HL-60 (cell line): ENCODE data around the gene ADD1.
"Not testable (repeated sequence)": the region's sequence is repeated elsewhere in the genome, so short reads cannot be mapped to it uniquely, and the experiment has no call there.

Experiments used
- DNase-seq, 2 experiments: peaks; one replicate each; pipeline ENCODE4 v3.0.0-alpha.2; 2010 to 2020; ENCODE audit warnings: low read depth in 1 of 2, low spot score in 1 of 2
- H3K27ac ChIP-seq: fragments of 250-450 bp; sonication (Bioruptor Pico); replicated peaks from 2 replicates; pipeline ENCODE4 v1.5.1; 2020; ENCODE audit warnings: mild to moderate bottlenecking, moderate library complexity
- H3K27me3 ChIP-seq: fragments of 250-450 bp; sonication (Bioruptor Pico); 2 replicates; pipeline ENCODE4 v1.5.1; 2021; ENCODE audit warnings: mild to moderate bottlenecking, moderate library complexity; ENCODE audit not compliant: insufficient read depth, poor library complexity, severe bottlenecking
- H3K4me3 ChIP-seq: replicated peaks from 2 replicates; pipeline ENCODE4 v1.5.1; 2011; ENCODE audit warnings: mild to moderate bottlenecking, control low read depth, low read length; ENCODE audit not compliant: insufficient read depth
- GABPA ChIP-seq: IDR thresholded peaks from 2 replicates; pipeline ENCODE4 v1.6.1; 2012; ENCODE audit warnings: low read depth
- POLR2AphosphoS5 ChIP-seq: IDR thresholded peaks from 2 replicates; pipeline ENCODE4 v1.6.1; 2012; ENCODE audit warnings: low read depth
- SPI1 ChIP-seq: IDR thresholded peaks from 2 replicates; pipeline ENCODE4 v1.6.1; 2012; ENCODE audit warnings: low read depth, mild to moderate bottlenecking, borderline replicate concordance
- TF ChIP-seq, protein P1 (sequence below): IDR thresholded peaks from 2 replicates; pipeline ENCODE4 v1.6.1; 2012; ENCODE audit warnings: low read depth; ENCODE audit not compliant: insufficient replicate concordance
- TF ChIP-seq, protein P2 (sequence below): IDR thresholded peaks from one replicate; pipeline ENCODE4 v1.5.1; 2011; ENCODE audit warnings: low read length, control low read depth, inconsistent platforms; ENCODE audit not compliant: insufficient read depth

ADD1 gene

GRCh38 chr4:2953496-2953895 lies 109.9 kb downstream of the ADD1 start:
- no peak for TF ChIP-seq GABPA
- TF ChIP-seq, protein P1, sequence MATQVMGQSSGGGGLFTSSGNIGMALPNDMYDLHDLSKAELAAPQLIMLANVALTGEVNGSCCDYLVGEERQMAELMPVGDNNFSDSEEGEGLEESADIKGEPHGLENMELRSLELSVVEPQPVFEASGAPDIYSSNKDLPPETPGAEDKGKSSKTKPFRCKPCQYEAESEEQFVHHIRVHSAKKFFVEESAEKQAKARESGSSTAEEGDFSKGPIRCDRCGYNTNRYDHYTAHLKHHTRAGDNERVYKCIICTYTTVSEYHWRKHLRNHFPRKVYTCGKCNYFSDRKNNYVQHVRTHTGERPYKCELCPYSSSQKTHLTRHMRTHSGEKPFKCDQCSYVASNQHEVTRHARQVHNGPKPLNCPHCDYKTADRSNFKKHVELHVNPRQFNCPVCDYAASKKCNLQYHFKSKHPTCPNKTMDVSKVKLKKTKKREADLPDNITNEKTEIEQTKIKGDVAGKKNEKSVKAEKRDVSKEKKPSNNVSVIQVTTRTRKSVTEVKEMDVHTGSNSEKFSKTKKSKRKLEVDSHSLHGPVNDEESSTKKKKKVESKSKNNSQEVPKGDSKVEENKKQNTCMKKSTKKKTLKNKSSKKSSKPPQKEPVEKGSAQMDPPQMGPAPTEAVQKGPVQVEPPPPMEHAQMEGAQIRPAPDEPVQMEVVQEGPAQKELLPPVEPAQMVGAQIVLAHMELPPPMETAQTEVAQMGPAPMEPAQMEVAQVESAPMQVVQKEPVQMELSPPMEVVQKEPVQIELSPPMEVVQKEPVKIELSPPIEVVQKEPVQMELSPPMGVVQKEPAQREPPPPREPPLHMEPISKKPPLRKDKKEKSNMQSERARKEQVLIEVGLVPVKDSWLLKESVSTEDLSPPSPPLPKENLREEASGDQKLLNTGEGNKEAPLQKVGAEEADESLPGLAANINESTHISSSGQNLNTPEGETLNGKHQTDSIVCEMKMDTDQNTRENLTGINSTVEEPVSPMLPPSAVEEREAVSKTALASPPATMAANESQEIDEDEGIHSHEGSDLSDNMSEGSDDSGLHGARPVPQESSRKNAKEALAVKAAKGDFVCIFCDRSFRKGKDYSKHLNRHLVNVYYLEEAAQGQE: no peak
- TF ChIP-seq, protein P2, sequence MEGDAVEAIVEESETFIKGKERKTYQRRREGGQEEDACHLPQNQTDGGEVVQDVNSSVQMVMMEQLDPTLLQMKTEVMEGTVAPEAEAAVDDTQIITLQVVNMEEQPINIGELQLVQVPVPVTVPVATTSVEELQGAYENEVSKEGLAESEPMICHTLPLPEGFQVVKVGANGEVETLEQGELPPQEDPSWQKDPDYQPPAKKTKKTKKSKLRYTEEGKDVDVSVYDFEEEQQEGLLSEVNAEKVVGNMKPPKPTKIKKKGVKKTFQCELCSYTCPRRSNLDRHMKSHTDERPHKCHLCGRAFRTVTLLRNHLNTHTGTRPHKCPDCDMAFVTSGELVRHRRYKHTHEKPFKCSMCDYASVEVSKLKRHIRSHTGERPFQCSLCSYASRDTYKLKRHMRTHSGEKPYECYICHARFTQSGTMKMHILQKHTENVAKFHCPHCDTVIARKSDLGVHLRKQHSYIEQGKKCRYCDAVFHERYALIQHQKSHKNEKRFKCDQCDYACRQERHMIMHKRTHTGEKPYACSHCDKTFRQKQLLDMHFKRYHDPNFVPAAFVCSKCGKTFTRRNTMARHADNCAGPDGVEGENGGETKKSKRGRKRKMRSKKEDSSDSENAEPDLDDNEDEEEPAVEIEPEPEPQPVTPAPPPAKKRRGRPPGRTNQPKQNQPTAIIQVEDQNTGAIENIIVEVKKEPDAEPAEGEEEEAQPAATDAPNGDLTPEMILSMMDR: no peak
- TF ChIP-seq POLR2AphosphoS5: no peak
- no peak for TF ChIP-seq SPI1
- DNase-seq: no peak
- Histone ChIP-seq H3K27me3 (no peaks in the 10 kb centered on the region), H3K4me3 (no peak overlapping the region), H3K27ac (no peak overlapping the region)

DNA sequence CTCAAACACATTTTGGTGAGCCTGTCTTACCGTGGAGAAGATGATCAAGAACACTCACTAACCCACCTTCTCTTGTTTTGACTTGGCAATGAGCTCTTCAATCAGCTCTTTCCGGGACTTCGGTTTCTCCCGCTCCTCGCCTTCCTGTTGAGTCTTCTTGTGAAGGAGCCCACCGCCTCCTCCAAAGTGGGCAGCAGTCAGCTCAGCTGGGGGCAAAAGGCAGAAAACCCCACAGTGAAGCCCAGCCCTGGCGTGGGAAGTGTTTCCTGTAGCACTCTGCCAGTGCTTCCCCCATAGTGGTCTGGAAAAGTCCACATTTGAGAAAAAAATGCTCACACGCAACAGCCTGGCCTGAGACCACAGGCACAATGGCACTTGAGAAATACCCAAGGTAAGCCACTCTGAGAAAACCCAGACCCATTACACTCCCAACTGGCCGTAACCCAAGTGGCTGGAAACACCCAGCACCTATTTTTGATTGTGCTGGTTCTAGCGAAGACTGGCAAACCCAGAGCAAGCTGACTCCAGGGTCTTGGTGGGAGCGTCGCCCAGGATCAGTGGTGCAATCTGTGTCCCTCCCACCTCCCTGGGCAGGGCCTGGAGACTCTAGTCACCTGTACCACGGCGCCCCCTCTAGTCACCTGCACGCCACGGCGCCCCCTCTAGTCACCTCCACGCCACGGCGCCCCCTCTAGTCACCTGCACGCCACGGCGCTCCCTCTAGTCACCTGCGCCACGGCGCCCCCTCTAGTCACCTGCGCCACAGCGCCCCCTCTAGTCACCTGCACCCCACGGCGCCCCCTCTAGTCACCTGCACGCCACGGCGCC lies 110.9 kb downstream of the ADD1 start:
- Histone ChIP-seq H3K27me3 (no peaks in the 10 kb centered on the region), H3K4me3 (no peak overlapping the region), H3K27ac (no peak overlapping the region)
- no peak for DNase-seq
- TF ChIP-seq SPI1 (no peak), POLR2AphosphoS5 (no peak), GABPA (no peak)
- TF ChIP-seq, protein P2: no peak
- TF ChIP-seq, protein P1: no peak

DNA sequence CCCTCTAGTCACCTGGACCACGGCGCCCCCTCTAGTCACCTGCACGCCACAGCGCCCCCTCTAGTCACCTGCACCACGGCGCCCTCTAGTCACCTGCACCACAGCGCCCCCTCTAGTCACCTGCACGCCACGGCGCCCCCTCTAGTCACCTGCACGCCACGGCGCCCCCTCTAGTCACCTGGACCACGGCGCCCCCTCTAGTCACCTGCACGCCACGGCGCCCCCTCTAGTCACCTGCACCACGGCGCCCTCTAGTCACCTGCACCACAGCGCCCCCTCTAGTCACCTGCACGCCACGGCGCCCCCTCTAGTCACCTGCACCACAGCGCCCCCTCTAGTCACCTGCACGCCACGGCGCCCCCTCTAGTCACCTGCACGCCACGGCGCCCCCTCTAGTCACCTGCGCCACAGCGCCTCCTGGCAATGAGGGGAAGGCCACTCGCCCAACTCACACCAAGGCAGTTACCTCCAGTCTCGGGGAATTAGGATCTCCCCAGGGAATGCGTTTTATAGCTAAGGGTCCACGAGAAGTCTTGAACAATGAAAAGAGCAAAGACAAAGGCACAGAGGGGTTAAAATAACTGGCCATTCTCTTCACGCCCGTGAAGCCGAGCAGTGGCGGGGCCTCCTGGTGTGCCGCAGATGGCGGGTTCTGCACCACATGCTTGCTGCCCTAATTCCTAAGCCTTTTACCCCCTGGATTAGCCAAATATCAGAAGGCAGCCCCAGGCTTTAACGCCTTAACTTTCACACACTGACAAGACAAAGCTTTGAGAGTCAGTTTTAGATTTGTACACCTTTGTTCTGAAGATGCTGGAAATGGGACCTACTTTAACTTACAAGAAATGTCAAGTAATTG lies 111.8 kb downstream of the ADD1 start:
- not testable (repeated sequence) for H3K27ac ChIP-seq, H3K4me3 ChIP-seq, H3K27me3 ChIP-seq, DNase-seq

DNA sequence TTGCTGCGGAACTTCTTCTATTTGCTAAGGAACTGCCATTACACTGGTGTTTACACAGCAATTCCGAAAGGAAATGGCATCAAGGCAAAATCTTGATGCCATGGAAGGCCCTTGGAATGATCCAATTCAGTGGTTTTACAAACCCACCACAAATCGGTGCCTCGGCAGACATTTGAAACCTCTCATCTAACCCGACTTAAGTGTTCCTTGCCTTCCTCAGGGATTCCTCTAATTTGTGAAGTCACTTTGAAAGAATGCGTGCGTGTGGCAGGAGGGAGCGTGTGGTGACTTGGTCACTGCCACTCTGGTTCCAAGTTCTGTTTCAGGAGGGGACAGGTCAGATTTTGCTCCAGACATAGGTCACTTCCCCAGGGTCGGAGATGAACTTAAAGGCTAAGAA lies 114.8 kb downstream of the ADD1 start:
- TF ChIP-seq SPI1 (no peak), GABPA (no peak), POLR2AphosphoS5 (no peak)
- TF ChIP-seq, protein P1: no peak
- TF ChIP-seq, protein P2: no peak

GRCh38 chr4:2960450-2960849 lies 116.8 kb downstream of the ADD1 start:
- not testable (repeated sequence) for H3K27ac ChIP-seq, DNase-seq, H3K27me3 ChIP-seq, H3K4me3 ChIP-seq

More for the DNA sequence above, 114.8 kb downstream of the ADD1 start:
- H3K27me3 ChIP-seq: no peaks in the 10 kb centered on the region
- H3K27ac ChIP-seq: no peak overlapping the region
- DNase-seq: no peak
- no peak overlapping the region for H3K4me3 ChIP-seq
